GM23338 (cell line): ENCODE results near the gene FAM168A. TPM values are rescaled to one million over a fixed set of nuclear protein-coding genes. Genes with fewer than 3 reads are reported as not detected.
A peak's percentile ranks its signal among the peaks of the same experiment; 100 is the strongest.

Experiments used
- ATAC-seq: fragments of 200-7000 bp; cut with Tn5 transposase; 3 replicates; pipeline ENCODE4 v1.9.1; 2020
- DNase-seq: peaks from one replicate; pipeline ENCODE4 v3.0.0-alpha.2; 2015; ENCODE audit warnings: low spot score
- H2AFZ ChIP-seq: fragments of 200-600 bp; sonication (generic); 2 replicates; pipeline ENCODE4 v1.8.0; 2016; ENCODE audit warnings: antibody characterized with exemption, mild to moderate bottlenecking, moderate library complexity
- H3F3A ChIP-seq: fragments of 200-600 bp; sonication (generic); replicated peaks from 2 replicates; pipeline ENCODE4 v1.8.0; 2017; ENCODE audit warnings: antibody characterized with exemption, mixed run types, low read depth
- H3K27ac ChIP-seq: fragments of 200-600 bp; sonication (generic); 2 replicates; pipeline ENCODE4 v1.6.1; 2016; ENCODE audit warnings: low read depth
- H3K27me3 ChIP-seq: fragments of 200-600 bp; sonication (generic); 2 replicates; pipeline ENCODE4 v1.8.0; 2016; ENCODE audit warnings: mild to moderate bottlenecking, mixed run types, moderate library complexity; ENCODE audit not compliant: insufficient read depth
- H3K36me3 ChIP-seq: fragments of 200-600 bp; sonication (generic); 2 replicates; pipeline ENCODE4 v1.8.0; 2016; ENCODE audit warnings: mild to moderate bottlenecking; ENCODE audit not compliant: insufficient read depth
- H3K4me1 ChIP-seq: fragments of 200-600 bp; sonication (generic); 2 replicates; pipeline ENCODE4 v1.8.0; 2016; ENCODE audit warnings: mild to moderate bottlenecking, moderate library complexity; ENCODE audit not compliant: insufficient read depth
- H3K4me2 ChIP-seq: fragments of 200-600 bp; sonication (generic); 2 replicates; pipeline ENCODE4 v1.7.1; 2017; ENCODE audit warnings: mixed run types
- H3K4me3 ChIP-seq: fragments of 200-600 bp; sonication (generic); 2 replicates; pipeline ENCODE4 v1.6.1; 2016; ENCODE audit warnings: mixed run types
- H3K79me2 ChIP-seq: fragments of 200-600 bp; sonication (generic); replicated peaks from 2 replicates; pipeline ENCODE4 v1.8.0; 2017; ENCODE audit warnings: mild to moderate bottlenecking; ENCODE audit not compliant: insufficient read depth
- H3K9me2 ChIP-seq: fragments of 200-600 bp; sonication (generic); 2 replicates; pipeline ENCODE4 v1.8.0; 2017; ENCODE audit not compliant: insufficient read depth
- H4K20me1 ChIP-seq: fragments of 200-600 bp; sonication (generic); replicated peaks from 2 replicates; pipeline ENCODE4 v1.8.0; 2017; ENCODE audit warnings: mild to moderate bottlenecking; ENCODE audit not compliant: insufficient read depth
- H3K27ac Mint-ChIP-seq: 2 replicates; pipeline ENCODE4 v1.8.0; 2020; ENCODE audit warnings: inconsistent platforms, mild to moderate bottlenecking, moderate library complexity, mixed read lengths
- H3K27me3 Mint-ChIP-seq: 3 replicates; pipeline ENCODE4 v1.8.0; 2022; ENCODE audit warnings: low read depth, mild to moderate bottlenecking, moderate library complexity, mixed read lengths, inconsistent platforms; ENCODE audit not compliant: insufficient read depth, poor library complexity
- H3K36me3 Mint-ChIP-seq: 3 replicates; pipeline ENCODE4 v1.8.0; 2021; ENCODE audit warnings: low read depth, mild to moderate bottlenecking, inconsistent platforms, moderate library complexity, mixed read lengths
- H3K4me1 Mint-ChIP-seq: 3 replicates; pipeline ENCODE4 v1.8.0; 2020; ENCODE audit warnings: mild to moderate bottlenecking, inconsistent platforms, mixed read lengths
- H3K4me3 Mint-ChIP-seq: 3 replicates; pipeline ENCODE4 v1.8.0; 2021; ENCODE audit warnings: moderate library complexity, mild to moderate bottlenecking, inconsistent platforms, mixed read lengths
- H3K9me3 Mint-ChIP-seq: 3 replicates; pipeline ENCODE4 v1.8.0; 2020; ENCODE audit warnings: moderate library complexity, mild to moderate bottlenecking, inconsistent platforms, mixed read lengths
- CREB1 ChIP-seq: fragments of 250-450 bp; sonication (Bioruptor Pico); IDR thresholded peaks from 2 replicates; pipeline ENCODE4 v1.5.0; 2020; ENCODE audit warnings: low read depth, mild to moderate bottlenecking, moderate library complexity
- EZH2 ChIP-seq: fragments of 200-600 bp; sonication (generic); IDR thresholded peaks from one replicate; pipeline ENCODE4 v1.8.0; 2017; ENCODE audit warnings: antibody characterized with exemption, mild to moderate bottlenecking, low read depth; ENCODE audit not compliant: unreplicated experiment
- POLR2AphosphoS5 ChIP-seq: IDR thresholded peaks from 2 replicates; pipeline ENCODE4 v1.6.1; 2016; ENCODE audit warnings: antibody characterized with exemption, low read depth
- ZNF114 ChIP-seq: fragments of 250-450 bp; sonication (Bioruptor Pico); IDR thresholded peaks from 2 replicates; pipeline ENCODE4 v1.5.0; 2020; ENCODE audit warnings: mild to moderate bottlenecking, moderate library complexity
- polyA plus RNA-seq: library from polyadenylated mRNA; unstranded; fragments of >200 nt; fragmentation: Nextera tagmentation; extraction: Ambion mirVana; gene quantifications from 2 replicates; pipeline ENCODE4 v1.2.1, GENCODE V29; 2016
- total RNA-seq: library from RNA; depleted of rRNA; stranded (reverse); fragments of >200 nt; shearing (Covaris generic); gene quantifications from 2 replicates; pipeline ENCODE4 v1.2.3, GENCODE V29; 2014
- TF ChIP-seq, protein P1 (sequence below): fragments of 250-450 bp; sonication (Bioruptor Pico); IDR thresholded peaks from 2 replicates; pipeline ENCODE4 v1.5.0; 2020; ENCODE audit warnings: mild to moderate bottlenecking, moderate library complexity
- TF ChIP-seq, protein P2 (sequence below), 2 experiments: fragments of 200-600 bp in 1 of 2; sonication (generic) in 1 of 2; conservative IDR thresholded peaks; 2 replicates each; pipeline versions ENCODE4 v1.5.1 to v1.6.1; 2016 to 2017; ENCODE audit warnings: antibody characterized with exemption in 2 of 2, low read depth in 2 of 2, mild to moderate bottlenecking in 2 of 2, moderate library complexity in 1 of 2
- TF ChIP-seq, protein P3 (sequence below): IDR thresholded peaks from one replicate; pipeline ENCODE4 v1.6.1; 2018; ENCODE audit warnings: antibody characterized with exemption; ENCODE audit not compliant: unreplicated experiment
- TF ChIP-seq, protein P4 (sequence below): IDR thresholded peaks from 2 replicates; pipeline ENCODE4 v1.6.1; 2016; ENCODE audit warnings: antibody characterized with exemption

The FAM168A gene
- total and polyA plus RNA-seq, 2 experiments from 2014 or later = 8.0 to 20.3 TPM

DNA sequence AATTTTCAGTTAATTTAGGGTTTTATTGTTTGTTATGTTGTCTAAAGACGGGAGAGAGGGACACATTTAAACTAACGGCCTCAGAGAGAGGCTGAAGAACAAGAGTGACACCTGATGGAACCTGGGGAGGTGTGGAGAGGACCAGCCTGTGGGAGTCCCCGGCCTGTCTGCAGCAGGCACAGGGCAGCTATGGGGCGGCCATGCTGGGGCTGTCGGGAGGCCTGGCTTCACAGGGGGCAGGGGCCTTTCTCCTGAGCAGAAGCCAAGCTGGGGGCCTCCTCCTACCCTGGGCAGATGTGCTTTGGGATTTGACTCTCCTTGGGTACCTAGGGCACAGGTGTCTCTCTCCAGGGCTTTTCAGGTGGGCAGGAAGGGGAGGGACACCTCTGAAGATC lies 199.8 kb downstream of the FAM168A start (continued):
- TF ChIP-seq, protein P1, sequence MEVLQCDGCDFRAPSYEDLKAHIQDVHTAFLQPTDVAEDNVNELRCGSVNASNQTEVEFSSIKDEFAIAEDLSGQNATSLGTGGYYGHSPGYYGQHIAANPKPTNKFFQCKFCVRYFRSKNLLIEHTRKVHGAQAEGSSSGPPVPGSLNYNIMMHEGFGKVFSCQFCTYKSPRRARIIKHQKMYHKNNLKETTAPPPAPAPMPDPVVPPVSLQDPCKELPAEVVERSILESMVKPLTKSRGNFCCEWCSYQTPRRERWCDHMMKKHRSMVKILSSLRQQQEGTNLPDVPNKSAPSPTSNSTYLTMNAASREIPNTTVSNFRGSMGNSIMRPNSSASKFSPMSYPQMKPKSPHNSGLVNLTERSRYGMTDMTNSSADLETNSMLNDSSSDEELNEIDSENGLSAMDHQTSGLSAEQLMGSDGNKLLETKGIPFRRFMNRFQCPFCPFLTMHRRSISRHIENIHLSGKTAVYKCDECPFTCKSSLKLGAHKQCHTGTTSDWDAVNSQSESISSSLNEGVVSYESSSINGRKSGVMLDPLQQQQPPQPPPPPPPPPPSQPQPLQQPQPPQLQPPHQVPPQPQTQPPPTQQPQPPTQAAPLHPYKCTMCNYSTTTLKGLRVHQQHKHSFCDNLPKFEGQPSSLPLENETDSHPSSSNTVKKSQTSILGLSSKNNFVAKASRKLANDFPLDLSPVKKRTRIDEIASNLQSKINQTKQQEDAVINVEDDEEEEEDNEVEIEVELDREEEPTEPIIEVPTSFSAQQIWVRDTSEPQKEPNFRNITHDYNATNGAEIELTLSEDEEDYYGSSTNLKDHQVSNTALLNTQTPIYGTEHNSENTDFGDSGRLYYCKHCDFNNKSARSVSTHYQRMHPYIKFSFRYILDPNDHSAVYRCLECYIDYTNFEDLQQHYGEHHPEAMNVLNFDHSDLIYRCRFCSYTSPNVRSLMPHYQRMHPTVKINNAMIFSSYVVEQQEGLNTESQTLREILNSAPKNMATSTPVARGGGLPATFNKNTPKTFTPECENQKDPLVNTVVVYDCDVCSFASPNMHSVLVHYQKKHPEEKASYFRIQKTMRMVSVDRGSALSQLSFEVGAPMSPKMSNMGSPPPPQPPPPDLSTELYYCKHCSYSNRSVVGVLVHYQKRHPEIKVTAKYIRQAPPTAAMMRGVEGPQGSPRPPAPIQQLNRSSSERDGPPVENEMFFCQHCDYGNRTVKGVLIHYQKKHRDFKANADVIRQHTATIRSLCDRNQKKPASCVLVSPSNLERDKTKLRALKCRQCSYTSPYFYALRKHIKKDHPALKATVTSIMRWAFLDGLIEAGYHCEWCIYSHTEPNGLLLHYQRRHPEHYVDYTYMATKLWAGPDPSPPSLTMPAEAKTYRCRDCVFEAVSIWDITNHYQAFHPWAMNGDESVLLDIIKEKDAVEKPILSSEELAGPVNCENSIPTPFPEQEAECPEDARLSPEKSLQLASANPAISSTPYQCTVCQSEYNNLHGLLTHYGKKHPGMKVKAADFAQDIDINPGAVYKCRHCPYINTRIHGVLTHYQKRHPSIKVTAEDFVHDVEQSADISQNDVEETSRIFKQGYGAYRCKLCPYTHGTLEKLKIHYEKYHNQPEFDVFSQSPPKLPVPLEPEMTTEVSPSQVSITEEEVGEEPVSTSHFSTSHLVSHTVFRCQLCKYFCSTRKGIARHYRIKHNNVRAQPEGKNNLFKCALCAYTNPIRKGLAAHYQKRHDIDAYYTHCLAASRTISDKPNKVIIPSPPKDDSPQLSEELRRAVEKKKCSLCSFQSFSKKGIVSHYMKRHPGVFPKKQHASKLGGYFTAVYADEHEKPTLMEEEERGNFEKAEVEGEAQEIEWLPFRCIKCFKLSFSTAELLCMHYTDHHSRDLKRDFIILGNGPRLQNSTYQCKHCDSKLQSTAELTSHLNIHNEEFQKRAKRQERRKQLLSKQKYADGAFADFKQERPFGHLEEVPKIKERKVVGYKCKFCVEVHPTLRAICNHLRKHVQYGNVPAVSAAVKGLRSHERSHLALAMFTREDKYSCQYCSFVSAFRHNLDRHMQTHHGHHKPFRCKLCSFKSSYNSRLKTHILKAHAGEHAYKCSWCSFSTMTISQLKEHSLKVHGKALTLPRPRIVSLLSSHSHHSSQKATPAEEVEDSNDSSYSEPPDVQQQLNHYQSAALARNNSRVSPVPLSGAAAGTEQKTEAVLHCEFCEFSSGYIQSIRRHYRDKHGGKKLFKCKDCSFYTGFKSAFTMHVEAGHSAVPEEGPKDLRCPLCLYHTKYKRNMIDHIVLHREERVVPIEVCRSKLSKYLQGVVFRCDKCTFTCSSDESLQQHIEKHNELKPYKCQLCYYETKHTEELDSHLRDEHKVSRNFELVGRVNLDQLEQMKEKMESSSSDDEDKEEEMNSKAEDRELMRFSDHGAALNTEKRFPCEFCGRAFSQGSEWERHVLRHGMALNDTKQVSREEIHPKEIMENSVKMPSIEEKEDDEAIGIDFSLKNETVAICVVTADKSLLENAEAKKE (CRISPR knock-in tag) = no peak
- TF ChIP-seq, protein P2, sequence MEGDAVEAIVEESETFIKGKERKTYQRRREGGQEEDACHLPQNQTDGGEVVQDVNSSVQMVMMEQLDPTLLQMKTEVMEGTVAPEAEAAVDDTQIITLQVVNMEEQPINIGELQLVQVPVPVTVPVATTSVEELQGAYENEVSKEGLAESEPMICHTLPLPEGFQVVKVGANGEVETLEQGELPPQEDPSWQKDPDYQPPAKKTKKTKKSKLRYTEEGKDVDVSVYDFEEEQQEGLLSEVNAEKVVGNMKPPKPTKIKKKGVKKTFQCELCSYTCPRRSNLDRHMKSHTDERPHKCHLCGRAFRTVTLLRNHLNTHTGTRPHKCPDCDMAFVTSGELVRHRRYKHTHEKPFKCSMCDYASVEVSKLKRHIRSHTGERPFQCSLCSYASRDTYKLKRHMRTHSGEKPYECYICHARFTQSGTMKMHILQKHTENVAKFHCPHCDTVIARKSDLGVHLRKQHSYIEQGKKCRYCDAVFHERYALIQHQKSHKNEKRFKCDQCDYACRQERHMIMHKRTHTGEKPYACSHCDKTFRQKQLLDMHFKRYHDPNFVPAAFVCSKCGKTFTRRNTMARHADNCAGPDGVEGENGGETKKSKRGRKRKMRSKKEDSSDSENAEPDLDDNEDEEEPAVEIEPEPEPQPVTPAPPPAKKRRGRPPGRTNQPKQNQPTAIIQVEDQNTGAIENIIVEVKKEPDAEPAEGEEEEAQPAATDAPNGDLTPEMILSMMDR (conservative IDR thresholded peaks at IDR 0.05; ENCODE audit: low read depth in 2 of 2) = peak in 1 of 2 experiments; percentile 13; a peak in 1 of 4 replicates

DNA sequence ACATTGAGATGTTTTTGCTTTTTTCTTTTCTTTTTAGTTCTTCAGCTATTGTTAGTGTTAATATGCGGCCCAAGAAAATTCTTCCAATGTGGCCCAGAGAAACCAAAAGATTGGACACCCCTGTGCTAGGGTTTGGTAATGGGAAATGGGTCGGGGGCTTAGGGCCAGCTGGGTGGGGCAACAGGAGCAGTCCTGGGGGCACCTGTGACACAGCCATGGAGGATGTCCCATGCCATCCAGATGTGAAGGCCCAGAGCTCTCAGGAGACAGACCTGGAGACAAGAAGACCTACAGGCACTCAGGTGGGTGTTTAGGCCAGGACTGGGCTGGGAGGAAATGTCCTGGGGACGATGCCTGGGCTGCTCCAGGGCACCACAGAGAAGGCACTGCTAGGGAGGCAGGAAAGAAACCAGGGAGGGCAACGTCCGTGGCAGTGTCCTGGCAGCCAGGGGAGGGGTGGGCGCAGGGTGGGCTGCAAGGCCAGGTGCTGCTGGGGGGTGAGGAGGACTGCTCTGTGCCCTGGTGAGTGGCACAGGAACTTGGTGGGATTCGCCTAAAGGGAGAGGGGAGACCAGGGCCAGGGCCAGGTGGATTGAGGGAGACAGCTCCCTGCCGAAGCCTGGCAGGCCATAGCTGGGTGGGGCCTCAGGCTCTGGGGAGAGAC lies 200.3 kb downstream of the FAM168A start:
- H2AFZ ChIP-seq = no peak overlapping the region
- Mint-ChIP-seq H3K27ac (no peak overlapping the region), H3K27me3 (peaks cover 9% of the 10 kb centered on the region), H3K4me3 (no peak overlapping the region), H3K4me1 (peaks cover 4% of the 10 kb centered on the region), H3K36me3 (no peaks in the 10 kb centered on the region), H3K9me3 (no peaks in the 10 kb centered on the region; the same call in 2 of the 3 replicates)
- no peaks in the 10 kb centered on the region for H3K79me2 ChIP-seq
- 0 out of 2 replicates have a peak, but pooled peaks cover 2% of the 10 kb centered on the region for H3F3A ChIP-seq
- TF ChIP-seq EZH2 (no peak), ZNF114 (CRISPR knock-in tag) (no peak), CREB1 (CRISPR knock-in tag) (no peak), POLR2AphosphoS5 (no peak)
- TF ChIP-seq, protein P3, sequence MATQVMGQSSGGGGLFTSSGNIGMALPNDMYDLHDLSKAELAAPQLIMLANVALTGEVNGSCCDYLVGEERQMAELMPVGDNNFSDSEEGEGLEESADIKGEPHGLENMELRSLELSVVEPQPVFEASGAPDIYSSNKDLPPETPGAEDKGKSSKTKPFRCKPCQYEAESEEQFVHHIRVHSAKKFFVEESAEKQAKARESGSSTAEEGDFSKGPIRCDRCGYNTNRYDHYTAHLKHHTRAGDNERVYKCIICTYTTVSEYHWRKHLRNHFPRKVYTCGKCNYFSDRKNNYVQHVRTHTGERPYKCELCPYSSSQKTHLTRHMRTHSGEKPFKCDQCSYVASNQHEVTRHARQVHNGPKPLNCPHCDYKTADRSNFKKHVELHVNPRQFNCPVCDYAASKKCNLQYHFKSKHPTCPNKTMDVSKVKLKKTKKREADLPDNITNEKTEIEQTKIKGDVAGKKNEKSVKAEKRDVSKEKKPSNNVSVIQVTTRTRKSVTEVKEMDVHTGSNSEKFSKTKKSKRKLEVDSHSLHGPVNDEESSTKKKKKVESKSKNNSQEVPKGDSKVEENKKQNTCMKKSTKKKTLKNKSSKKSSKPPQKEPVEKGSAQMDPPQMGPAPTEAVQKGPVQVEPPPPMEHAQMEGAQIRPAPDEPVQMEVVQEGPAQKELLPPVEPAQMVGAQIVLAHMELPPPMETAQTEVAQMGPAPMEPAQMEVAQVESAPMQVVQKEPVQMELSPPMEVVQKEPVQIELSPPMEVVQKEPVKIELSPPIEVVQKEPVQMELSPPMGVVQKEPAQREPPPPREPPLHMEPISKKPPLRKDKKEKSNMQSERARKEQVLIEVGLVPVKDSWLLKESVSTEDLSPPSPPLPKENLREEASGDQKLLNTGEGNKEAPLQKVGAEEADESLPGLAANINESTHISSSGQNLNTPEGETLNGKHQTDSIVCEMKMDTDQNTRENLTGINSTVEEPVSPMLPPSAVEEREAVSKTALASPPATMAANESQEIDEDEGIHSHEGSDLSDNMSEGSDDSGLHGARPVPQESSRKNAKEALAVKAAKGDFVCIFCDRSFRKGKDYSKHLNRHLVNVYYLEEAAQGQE = no peak
- TF ChIP-seq, protein P4, sequence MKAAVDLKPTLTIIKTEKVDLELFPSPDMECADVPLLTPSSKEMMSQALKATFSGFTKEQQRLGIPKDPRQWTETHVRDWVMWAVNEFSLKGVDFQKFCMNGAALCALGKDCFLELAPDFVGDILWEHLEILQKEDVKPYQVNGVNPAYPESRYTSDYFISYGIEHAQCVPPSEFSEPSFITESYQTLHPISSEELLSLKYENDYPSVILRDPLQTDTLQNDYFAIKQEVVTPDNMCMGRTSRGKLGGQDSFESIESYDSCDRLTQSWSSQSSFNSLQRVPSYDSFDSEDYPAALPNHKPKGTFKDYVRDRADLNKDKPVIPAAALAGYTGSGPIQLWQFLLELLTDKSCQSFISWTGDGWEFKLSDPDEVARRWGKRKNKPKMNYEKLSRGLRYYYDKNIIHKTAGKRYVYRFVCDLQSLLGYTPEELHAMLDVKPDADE = no peak
- TF ChIP-seq, protein P2 (conservative IDR thresholded peaks at IDR 0.05; ENCODE audit: low read depth in 2 of 2) = no peak
- H3K4me3 ChIP-seq = no peak overlapping the region
- H3K4me1 ChIP-seq = no peaks in the 10 kb centered on the region
- H3K27me3 ChIP-seq = no peaks in the 10 kb centered on the region
- no peaks in the 10 kb centered on the region for H3K36me3 ChIP-seq
- H3K9me2 ChIP-seq = no peaks in the 10 kb centered on the region
- H3K4me2 ChIP-seq = no peak overlapping the region
- DNase-seq (no peak), ATAC-seq (no peak)
- H4K20me1 ChIP-seq = no peaks in the 10 kb centered on the region
- no peak overlapping the region for H3K27ac ChIP-seq
